Esophagus squamous epithelium (tissue), 5 donors: ENCODE measurements around the gene PIGBOS1. TPM values are rescaled to one million over a fixed set of nuclear protein-coding genes. Genes with fewer than 3 reads are reported as not detected.
"Not testable (repeated sequence)": the region's sequence is repeated elsewhere in the genome, so short reads cannot be mapped to it uniquely, and the experiment has no call there.

Experiments
- DNase-seq: peaks from one replicate; lab custom pipeline; 2025; lab: John Stamatoyannopoulos, UW
- H3K27ac ChIP-seq, 4 donors: fragments of 200-600 bp; sonication (generic); one replicate each; pipeline ENCODE4 v1.5.1; 2016 to 2019; ENCODE audit warnings: mild to moderate bottlenecking in 1 of 4
- H3K27me3 ChIP-seq, 4 donors: fragments of 200-600 bp; sonication (generic); 1 replicate in 3 of 4; 2 replicates in 1 of 4; pipeline versions ENCODE4 v1.5.1 to v1.6.0; 2017 to 2021; ENCODE audit warnings: antibody characterized with exemption in 1 of 4
- H3K36me3 ChIP-seq, 3 donors: fragments of 200-600 bp; sonication (generic); one replicate each; pipeline ENCODE4 v1.5.1; 2016 to 2019
- H3K4me1 ChIP-seq, 3 donors: fragments of 200-600 bp; sonication (generic); one replicate each; pipeline ENCODE4 v1.5.1; 2017 to 2019
- H3K4me3 ChIP-seq, 4 donors: fragments of 200-600 bp; sonication (generic); 1 replicate in 3 of 4; 2 replicates in 1 of 4; pipeline ENCODE4 v1.5.1; 2016 to 2019; ENCODE audit warnings: mild to moderate bottlenecking in 2 of 4, moderate library complexity in 1 of 4
- H3K9me3 ChIP-seq, 3 donors: fragments of 200-600 bp; sonication (generic); one replicate each; pipeline ENCODE4 v1.5.1; 2016 to 2019
- POLR2A ChIP-seq, 4 donors: fragments of 450-650 bp; IDR thresholded peaks; one replicate each; pipeline ENCODE4 v1.6.1; 2017; ENCODE audit warnings: antibody characterized with exemption in 4 of 4, mild to moderate bottlenecking in 4 of 4, moderate library complexity in 3 of 4
- WGBS, 2 donors: methylation state at CpG; one replicate each; pipeline ENCODE4 v1.1.5; 2018; 5-methylcytosine and 5-hydroxymethylcytosine counted together
- intact Hi-C: fragments of 100-400 bp; cut with DNase I; formaldehyde crosslinking; loops from one replicate; pipeline ENCODE4 v1.15.0; 2022
- total RNA-seq, 4 donors: library from RNA; depleted of rRNA; stranded (reverse); fragments of >200 nt; gene quantifications; one replicate each; pipeline ENCODE4 v1.1.0, GENCODE V29; 2016
- TF ChIP-seq, protein P1 (sequence below), 6 experiments: fragments of 450-650 bp in 4 of 6; fragments of 200-600 bp in 2 of 6; sonication (generic) in 2 of 6; IDR thresholded peaks; one replicate each; pipeline ENCODE4 v1.5.1; 2016 to 2019; ENCODE audit warnings: antibody characterized with exemption in 6 of 6, mild to moderate bottlenecking in 4 of 6, moderate library complexity in 4 of 6
- donor health status: DM: yes; HTN: yes; CAD: no.

The PIGBOS1 gene
- total RNA-seq, 4 donors from 2014 or later: 2.6 to 13.5 (median 9.9) TPM

DNA sequence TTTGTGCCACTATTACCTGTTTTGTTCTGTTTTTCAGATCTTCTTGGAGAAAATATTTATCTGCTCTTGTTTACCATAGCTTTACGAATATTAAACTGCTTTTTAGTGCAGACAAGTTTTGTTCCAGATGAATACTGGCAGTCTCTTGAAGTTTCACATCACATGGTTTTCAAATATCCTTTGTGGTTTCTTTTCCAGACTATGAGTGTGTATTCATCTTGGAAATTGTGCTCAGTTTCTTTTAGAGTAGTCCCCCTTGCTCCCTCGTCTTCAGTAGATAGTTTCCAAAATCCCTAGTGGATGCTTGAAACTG, 1.3 kb upstream of the PIGBOS1 start:
- WGBS, 2 donors: 16 to 19% methylated on average over 2 of the region's 2 CpGs
- Histone ChIP-seq H3K4me1 (peaks cover 0 to 46% (median 18%) of the 10 kb centered on the region in 3 donors), H3K9me3 (no peaks in the 10 kb centered on the region), H3K27ac (no peak overlapping the region), H3K27me3 (no peaks in the 10 kb centered on the region), H3K36me3 (peaks cover 0 to 15% (median 0%) of the 10 kb centered on the region in 3 donors), H3K4me3 (peak overlapping the region in 3 of 4 donors; percentile 70 to 95 (median 93))
- no peak for DNase-seq
- intact Hi-C loops: no loop called here
- TF ChIP-seq POLR2A (IDR thresholded peaks at IDR 0.05): no peak
- TF ChIP-seq, protein P1, sequence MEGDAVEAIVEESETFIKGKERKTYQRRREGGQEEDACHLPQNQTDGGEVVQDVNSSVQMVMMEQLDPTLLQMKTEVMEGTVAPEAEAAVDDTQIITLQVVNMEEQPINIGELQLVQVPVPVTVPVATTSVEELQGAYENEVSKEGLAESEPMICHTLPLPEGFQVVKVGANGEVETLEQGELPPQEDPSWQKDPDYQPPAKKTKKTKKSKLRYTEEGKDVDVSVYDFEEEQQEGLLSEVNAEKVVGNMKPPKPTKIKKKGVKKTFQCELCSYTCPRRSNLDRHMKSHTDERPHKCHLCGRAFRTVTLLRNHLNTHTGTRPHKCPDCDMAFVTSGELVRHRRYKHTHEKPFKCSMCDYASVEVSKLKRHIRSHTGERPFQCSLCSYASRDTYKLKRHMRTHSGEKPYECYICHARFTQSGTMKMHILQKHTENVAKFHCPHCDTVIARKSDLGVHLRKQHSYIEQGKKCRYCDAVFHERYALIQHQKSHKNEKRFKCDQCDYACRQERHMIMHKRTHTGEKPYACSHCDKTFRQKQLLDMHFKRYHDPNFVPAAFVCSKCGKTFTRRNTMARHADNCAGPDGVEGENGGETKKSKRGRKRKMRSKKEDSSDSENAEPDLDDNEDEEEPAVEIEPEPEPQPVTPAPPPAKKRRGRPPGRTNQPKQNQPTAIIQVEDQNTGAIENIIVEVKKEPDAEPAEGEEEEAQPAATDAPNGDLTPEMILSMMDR (IDR thresholded peaks at IDR 0.05): no peak

DNA sequence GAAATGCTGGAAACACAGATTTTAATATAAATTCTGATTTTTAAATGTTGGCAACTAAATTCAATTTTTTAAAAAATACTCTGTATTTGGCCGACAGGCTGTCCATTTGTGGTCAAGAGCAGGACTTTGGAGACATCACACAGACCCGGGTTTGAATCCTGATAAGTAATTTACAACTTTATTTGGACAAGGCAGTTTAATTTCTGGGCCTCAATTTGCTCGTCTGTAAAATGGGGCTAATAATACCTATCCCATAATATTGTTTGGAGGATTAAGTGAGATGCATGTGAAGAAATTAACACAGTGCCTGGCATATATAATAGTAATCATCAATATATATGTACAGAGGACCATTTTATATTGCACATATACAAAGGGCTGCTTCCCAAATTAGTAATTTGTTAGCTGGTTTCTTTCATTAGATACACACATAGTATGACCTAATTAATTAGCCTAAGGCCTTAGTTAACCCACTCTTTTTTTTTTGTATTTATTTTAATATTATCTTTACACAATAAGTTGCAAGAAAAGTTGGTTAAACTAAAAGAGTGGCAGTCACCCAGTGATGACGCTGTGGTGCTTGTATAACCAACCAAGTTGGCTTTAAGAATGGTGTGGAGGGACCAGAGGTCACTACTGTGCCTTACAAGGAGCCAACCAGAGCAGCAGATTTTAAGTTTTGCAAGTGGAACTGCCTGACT, 764 bp upstream of the PIGBOS1 start:
- Histone ChIP-seq H3K4me1 (peaks cover 0 to 46% (median 18%) of the 10 kb centered on the region in 3 donors), H3K27ac (peak overlapping the region in 3 of 4 donors; percentile 90 to 96 (median 94)), H3K9me3 (no peaks in the 10 kb centered on the region), H3K36me3 (peaks cover 0 to 11% (median 0%) of the 10 kb centered on the region in 3 donors), H3K4me3 (peak overlapping the region; percentile 52 to 95 (median 82)), H3K27me3 (no peaks in the 10 kb centered on the region)
- TF ChIP-seq, protein P1 (IDR thresholded peaks at IDR 0.05): no peak
- no peak for TF ChIP-seq POLR2A (IDR thresholded peaks at IDR 0.05)
- intact Hi-C loops: no loop called here
- WGBS, 2 donors: 26 to 34% methylated on average over 4 of the region's 4 CpGs
- DNase-seq: no peak

DNA sequence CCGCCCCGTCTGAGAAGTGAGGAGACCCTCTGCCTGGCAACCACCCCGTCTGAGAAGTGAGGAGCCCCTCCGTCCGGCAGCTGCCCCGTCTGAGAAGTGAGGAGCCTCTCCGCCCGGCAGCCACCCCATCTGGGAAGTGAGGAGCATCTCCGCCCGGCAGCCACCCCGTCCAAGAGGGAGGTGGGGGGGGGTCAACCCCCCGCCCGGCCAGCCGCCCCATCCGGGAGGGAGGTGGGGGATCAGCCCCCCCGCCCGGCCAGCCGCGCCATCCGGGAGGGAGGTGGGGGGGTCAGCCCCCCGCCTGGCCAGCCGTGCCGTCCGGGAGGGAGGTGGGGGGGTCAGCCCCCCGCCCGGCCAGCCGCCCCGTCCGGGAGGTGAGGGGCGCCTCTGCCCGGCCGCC, 16.1 kb downstream of the PIGBOS1 start:
- H3K27ac ChIP-seq, H3K27me3 ChIP-seq, H3K4me3 ChIP-seq, H3K9me3 ChIP-seq, H3K4me1 ChIP-seq, H3K36me3 ChIP-seq, DNase-seq, intact Hi-C loops: not testable (repeated sequence)
- no CpG with 5 or more reads among the region's 32 CpGs for WGBS, 2 donors

DNA sequence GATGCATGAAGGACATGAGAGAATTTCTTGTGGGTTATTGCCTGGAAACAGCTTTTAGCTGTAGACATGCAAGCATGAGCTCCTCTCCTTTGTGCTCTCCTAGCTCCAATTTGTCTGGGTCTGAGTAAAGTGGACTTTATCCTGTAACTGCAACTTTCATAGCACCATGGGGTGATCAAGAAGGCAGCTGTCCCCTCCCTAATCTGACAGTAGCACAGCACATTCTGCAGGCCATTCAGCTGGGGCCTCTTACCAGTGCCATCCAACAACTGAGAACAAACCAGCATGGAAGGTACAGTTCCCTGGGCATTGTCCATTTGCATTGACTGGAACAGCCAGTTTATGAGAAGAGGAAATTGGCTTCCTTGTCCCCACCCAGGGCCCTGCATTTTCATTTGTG, 21.6 kb downstream of the PIGBOS1 start:
- DNase-seq: no peak
- TF ChIP-seq, protein P1 (IDR thresholded peaks at IDR 0.05): no peak
- TF ChIP-seq POLR2A (IDR thresholded peaks at IDR 0.05): no peak
- no peak overlapping the region for H3K27ac ChIP-seq
- H3K4me1 ChIP-seq: no peaks in the 10 kb centered on the region
- no peak overlapping the region for H3K4me3 ChIP-seq
- no peaks in the 10 kb centered on the region for H3K27me3 ChIP-seq
- intact Hi-C loops: no loop called here
- no peaks in the 10 kb centered on the region for H3K36me3 ChIP-seq
- H3K9me3 ChIP-seq: no peaks in the 10 kb centered on the region

DNA sequence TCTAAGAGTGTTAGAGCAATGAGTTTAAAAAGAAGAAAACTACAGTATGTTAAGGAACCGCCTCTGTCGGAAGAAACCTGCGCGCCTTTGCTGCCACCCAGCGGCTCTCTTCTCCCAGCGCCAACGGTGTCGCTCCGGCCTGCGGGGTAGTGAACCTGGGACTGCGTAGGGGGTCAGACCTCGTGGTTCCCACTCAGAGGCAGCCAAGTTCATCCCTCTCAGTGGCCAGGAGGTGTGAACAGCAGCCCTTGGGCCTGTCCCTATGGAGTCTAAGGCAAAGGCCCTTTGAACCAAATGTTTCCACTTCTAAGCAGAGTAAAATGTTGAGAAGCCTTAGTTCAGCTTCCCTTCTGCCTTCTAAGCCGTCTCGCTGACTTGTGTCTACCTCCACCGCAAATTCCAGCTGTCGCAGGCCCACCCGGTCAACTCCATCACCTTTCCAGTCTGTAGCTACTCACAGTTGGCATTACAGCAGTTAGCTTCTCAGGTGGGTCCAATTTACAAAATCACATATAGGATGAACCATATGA, 28.3 kb downstream of the PIGBOS1 start:
- TF ChIP-seq, protein P1 (IDR thresholded peaks at IDR 0.05): peak; percentile 75 to 91 (median 86)
- TF ChIP-seq POLR2A (IDR thresholded peaks at IDR 0.05): no peak
- peak overlapping the region; percentile 77 to 92 (median 78) for H3K4me3 ChIP-seq
- intact Hi-C loops: no loop called here
- H3K4me1 ChIP-seq: peaks cover 0 to 24% (median 7%) of the 10 kb centered on the region in 3 donors
- DNase-seq: peak; percentile 11
- no peaks in the 10 kb centered on the region for H3K27me3 ChIP-seq
- no peaks in the 10 kb centered on the region for H3K36me3 ChIP-seq
- H3K9me3 ChIP-seq: no peaks in the 10 kb centered on the region
- 11 to 22% methylated on average over 15 to 17 of the region's 17 CpGs for WGBS, 2 donors
- peak overlapping the region; percentile 92 to 96 (median 96) for H3K27ac ChIP-seq
